ENCODE data around the gene THRA.

The THRA gene

DNA sequence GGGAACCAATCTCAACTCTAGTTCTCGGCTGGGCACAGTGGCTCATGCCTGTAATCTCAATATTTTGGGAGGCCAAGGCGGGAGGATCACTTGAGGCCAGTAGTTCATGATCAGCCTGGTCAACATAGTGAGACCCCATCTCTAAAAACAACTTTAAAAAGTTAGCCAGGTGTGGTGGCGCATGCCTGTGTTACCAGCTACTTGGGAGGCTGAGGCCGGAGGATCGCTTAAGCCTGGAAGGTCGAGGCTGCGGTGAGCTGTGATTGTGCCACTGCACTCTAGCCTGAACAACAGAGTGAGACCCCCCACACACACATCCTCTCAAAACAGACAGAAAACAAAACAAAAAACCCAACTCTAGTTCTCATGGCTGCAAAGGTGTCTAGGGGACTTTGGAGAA, 4.9 kb downstream of the THRA start:
- DNase-seq = no peak

DNA sequence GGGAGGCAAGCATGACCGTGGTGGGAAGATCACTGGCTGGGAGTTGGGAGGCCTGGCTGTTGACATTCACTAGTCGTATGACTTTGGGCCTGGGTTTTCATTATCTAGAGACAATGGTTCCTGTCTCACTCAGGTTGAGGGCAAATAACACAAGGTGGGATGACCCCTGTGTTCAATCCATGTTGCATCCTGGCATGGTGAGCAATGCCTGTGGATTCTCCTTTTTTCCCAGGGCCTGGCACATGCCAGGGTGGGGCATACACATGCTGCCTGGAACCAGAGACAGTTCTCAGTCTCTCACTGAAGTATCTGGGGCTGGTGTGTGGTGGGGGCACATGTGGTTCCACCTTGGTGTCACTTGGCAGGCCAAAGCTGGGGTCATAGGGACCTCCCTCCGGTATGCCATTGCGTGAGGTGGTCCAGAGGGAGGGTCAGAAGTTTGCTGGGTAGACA, 5.4 kb downstream of the THRA start:
- DNase-seq = no peak

DNA sequence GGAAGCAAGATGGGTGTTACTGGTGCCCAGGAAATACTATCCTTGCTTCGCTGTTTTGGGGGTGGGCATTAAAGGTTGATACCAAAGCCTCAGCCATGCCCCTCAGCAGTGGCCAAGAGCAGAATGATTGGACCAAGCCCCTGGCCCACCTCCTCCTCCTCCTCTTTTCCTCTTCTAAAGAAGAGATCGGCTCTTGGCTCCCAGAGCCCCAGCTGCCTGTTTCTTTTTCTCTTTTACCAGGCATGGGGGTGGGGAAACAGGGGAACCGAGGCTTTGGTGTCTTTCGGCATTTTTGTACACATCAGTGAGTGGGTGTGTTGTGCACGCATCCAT, 5.8 kb downstream of the THRA start:
- DNase-seq = no peak

DNA sequence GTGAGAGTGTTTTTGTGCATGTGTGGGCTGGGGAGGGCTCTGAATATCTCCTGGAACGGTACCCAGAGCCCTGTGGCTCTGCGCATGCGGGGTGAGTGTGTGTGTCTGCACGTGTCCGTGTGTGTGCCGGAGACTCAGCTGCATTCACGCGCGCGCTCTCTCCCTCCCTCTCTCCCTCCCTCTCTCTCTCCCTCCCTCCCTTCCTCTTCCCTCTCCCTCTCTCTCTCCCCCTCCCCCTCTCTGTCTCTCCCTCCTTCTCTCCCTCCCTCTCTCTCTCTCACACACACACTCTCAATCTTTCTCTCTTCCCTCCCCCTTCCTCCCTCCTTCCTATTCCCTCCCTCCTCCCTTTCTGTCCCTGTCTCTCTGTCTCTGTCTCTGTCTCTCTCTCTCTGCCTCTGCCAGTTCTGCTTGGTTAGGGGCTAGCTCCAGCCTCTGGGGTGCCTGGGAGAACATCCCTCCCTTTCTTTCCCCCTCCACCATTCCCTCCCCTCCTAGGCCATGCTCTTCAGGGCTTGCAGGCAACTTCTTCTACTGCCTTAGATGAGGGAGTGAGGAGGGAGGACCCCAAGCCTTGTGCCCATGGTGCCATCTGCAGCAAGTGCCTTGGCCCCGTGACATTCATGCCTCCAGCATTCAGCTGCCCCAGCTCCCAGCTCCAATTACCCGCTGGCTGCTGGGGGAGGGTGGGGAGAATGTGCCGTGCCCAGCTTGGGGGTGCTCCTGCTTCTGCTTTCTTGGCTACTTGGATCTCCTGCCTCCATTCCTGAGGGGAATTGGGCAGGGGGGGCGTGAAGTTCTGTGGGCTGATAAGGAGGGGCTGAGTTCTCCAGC, 6.4 kb downstream of the THRA start:
- peak; percentile 90 for DNase-seq

DNA sequence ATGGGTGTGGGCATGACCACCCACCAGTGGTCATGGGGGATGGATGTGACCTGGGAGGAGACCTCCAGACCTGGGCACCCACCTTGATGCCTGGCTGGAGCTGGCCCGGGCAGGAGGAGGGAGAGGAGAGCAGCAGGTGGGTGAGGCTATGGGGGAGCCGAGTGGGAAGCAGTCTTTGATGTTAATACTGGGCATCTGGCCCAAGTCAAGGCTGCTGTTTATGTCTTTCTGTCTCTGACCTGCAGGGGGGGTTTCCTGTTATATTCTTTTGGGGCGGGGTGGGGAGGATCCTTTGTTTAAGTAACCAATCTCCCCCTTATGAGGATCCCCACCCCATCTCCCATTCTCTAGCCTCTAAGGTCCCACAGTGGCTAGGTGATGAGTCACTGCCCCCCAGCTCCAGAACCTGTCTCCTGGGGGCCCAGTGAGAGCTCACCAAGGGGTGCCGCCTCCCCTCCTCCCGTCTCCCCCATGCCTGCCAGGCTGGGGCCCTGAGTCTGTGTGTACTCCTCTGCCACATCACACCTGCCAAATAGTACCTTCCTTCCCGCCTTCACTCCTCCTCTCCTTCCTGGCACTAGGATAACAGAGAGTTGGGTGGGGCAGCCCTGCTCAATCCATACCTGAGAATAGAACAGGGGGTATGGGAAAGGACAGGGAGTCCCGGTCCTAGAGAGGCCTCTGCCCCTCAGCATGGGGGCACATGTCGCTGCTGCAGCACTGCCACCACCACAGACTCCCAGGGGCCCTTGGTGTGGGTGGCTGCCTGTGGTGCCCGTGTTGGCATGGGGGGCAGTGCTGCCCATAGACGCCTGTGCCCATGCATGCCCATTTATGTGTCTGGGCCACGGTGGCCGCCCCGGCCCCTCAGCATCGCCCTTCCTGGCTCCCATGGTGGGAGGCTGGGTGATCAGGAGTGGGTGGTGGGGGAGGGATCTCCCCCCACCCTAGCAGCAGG, 7.3 kb downstream of the THRA start:
- DNase-seq = peak; percentile 46

DNA sequence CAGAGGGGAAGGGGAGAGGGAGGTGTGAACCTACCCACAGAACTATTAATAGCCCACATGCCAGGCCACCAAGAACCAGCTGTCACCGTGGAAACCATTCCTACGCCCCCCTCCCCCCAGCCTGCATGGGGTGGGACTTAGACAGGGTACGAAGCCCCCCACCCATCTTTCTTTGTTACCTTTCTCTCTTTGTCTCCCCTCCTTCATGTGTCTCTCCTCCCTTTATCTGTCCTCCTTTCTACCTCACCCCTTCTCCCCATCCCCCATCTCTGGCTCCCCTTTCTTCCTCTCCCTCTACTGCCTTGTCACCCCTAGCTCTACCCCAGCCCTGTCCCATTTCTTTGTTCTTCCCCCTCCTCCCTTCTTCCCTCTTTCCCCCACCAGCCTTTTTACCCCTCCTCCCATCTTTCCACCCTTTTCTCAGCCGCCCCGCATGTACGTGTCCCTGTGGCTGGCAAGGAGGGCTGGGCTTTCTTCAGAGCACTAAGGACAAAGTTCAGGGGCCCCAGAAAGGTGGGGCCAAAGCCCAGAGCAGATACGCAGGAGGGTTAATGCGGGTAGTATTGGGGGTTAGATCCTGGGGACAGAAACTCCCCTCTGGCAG, 8.0 kb downstream of the THRA start:
- no peak for DNase-seq

DNA sequence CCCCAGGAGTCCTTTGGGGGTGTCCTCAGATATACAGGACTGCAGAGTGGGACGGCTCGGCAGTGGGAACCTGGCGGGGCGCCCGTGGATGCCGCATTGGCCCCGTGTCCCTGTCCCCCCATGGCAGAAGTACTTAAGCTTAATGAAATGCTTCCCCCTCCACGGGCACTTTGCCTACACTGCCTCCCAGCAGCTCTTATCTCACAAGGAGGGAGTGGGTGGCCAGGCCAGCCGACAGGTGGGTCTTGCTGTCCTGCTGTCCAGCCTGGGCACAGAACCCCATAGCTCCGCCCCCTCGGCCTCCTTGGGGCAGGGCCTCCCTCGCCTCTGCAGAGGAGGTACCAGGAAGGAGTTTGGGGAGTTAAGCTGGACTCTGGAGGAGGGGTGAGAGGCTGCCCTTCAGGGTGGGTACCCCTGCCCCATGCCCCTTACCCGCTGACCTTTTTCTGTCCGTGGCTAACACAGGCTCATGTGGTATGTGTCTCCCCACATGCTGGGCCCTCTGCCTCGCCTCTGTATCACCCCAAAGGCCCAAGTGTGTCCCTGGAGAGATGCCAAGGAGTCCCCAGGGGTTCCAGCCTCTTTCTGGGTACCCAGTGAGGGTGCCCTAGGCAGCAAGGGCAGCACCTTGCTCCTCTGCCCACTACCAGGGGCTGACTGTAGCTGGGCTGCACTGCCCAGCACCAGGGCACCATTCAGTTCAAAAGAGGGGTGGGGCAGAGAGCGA, 8.7 kb downstream of the THRA start:
- DNase-seq = no peak

DNA sequence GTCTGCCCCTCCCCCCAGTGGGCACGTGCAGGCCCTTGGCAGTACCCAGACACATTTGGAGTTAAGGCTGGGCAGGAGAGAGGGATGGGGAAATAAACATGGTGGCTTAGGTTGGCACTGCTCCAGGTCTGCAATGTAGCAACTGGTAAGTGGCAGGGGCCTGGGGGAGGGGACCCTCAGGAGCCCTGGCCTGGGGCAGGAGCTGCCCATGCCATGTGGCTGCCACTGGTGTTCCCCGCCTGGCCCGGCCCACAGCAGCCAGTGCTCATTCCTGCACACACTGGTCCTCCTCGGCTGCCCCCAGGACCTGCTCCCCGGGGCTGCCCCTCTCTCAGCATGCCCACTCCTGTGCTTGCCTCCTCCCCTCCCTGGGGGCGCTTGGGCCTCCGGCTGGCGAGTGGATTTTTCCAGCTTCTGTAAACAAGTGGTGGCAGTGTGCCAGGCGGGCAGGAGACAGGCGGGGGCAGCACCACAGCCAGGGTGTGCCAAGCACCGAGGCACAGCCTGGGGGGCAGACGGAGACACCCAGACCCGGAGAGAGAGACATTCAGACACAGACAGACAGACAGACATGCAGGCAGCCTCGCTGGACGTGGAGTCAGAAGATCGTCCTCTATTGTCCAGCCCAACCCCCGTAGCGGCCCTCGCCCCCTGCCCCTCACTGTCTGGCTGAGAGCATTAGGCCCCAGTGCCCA, 9.4 kb downstream of the THRA start:
- DNase-seq = no peak

DNA sequence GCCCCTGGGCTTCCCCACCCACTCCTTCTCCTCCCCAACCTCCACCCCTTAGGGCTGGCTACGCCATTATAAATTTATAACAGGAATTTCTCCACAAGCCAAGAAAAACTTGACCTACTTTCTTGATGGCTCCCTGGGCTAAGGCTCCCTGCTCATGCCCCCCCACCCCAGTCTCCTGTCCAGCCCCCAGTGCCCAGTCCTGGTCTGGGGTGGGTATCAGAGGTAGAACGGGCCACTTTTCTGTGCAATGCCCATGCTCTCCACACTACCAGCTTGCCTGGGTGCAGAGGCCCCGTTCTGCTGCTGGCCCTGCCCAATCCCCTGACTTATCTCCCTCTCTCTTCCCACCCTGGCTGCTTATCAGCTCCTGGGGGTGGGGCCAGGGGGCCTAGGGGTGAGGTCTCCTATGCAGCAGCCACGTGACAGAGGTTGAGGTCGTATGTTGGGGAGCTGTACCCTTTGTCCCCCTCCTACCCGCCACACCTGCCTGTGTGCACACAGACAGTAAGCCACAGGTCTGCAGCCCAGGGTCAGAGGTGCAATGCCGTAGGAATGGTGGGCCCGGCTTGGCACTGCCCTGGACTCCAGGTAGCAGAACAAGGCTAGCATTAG, 10.1 kb downstream of the THRA start:
- no peak for DNase-seq

DNA sequence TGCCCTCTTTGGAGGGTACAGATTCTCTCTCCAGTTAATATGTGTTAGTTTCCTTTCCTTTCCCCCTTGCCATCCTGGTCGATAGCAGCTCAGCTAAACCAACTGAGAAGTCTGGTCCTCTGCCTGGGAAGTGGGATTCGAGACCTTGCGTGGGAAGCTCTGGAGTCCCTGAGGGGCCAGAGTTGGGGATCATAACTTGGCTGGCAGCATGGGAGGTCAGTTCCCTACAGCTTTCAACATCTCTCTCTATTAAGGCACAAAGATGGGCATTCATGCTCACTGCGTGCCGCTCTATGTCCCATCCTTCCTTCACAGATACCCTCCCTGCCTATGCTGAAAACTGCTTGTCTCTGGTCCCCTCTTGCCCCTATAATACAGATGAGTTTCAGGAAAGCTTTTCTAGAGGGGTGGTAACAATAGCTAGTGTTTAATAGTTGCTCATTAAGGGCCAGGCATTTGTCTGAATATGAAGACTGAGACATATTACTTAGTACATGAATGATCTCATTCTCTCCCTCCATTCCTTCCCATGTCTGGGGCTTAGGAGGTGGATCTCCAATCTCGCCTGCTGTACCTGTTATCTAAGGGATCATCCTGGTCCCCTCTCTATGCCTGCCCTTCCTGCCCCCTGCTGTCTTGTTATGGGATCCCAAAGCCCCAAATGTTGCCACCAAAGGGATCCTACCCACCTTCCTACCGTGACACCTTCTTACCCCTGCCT, 10.8 kb downstream of the THRA start:
- no peak for DNase-seq

DNA sequence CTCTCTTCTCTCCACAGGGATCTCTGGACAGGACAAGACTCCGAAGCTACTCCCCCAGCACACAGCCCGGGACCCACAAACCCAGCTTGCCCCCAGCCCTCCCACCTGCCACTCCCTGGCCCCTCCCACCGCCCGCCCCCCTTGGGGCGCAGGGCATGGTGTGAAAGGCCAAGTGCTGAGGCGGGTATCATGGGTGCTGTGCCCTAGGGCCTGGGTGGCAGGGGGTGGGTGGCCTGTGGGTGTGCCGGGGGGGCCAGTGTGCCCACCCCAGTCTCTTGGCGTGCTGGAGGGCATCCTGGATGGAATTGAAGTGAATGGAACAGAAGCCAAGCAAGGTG, 11.4 kb downstream of the THRA start:
- DNase-seq = no peak

DNA sequence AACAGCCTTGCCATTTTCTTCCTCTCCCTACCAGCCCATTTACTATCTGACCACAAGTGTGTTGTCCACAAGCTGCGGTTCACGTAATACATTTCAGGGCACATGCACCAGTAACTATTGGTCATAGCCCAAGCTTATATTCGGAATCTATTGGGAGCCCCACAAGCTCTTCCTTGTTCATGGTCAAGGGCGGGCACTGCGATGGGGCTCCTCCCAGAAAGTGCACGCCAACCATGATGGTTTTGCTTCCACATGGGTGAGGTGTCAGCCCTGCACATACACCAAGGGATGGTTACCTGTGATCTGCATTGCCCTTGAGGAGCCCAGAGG, 12.1 kb downstream of the THRA start:
- DNase-seq = no peak

DNA sequence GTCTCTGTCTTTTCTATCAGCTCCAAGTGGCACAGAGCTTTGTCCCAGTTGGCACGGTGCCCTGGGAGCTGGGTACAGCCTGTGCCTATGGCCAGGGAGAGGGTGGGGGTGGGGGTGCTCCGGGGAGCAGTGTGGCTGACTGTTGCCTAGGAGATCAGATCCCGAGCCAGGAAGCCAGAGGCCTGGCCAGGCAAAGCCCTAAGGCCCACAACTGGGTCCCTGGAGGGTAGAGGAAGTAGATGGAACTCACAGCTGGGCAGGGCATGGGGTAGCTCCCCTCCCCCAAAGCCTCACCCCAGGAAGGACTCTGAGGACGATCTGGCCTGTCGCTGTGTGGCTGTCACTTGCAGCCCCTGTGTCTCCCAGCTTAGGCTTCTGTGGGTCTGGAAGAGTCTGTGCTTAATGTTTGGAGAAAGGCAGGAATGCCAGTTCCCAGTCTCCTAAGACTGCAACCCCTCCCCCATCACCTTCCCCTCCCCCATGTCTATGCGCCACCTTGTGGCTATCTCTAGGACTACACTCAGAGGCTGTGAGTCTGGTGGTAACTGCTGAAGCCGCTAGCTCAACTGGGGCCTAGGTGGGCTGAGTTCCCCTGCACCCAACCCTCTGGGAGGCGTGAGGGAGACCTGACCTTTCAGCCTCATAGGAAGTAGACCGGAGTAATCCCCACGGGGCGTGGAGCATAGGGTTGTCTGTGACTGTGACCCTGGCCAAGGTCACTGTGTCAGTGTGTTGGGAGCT, 12.6 kb downstream of the THRA start:
- peak; percentile 71 for DNase-seq

DNA sequence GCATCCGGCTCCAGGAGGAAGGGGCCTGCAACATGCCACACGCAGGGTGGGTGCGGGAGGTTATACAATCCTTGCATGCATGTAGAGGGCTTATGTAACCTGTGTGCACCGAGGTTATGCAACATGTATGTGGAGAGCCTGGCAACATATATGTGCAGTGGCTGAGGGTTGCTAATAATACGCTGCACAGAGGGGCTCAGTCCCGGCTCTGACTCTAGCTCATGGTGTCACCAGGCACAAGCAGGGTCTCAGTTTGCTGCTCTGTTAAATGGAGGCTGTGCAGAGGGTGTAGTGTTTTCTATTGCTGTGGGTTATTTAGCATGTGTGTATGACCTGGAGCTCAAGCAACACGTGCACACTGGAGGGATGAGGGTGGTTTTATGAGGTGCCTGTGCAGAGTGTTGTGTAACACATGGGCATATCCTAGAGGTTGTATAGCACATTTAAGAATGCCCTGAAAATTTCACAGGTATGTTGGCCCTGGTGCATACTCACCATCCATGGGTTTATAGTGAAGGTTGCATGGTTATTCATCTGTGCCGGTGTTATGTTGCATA, 13.3 kb downstream of the THRA start:
- no peak for DNase-seq

DNA sequence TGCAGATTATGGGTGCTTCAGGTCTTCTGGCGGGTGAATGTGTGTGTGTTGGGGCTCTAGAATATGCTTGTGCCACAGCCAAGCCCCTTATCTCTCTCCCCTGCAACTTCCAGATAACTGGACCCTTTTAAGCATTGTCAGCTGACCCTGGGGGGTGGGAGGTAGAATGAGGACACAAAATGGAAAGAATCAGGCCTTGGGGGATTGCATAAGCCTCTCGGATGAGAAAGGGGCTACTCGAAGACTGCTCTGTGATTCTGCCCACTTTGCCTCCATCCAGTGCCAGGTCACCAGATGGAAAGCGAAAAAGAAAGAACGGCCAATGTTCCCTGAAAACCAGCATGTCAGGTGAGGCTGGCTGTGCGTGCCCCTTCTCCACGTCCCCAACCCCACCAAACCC, 13.8 kb downstream of the THRA start:
- DNase-seq = no peak

DNA sequence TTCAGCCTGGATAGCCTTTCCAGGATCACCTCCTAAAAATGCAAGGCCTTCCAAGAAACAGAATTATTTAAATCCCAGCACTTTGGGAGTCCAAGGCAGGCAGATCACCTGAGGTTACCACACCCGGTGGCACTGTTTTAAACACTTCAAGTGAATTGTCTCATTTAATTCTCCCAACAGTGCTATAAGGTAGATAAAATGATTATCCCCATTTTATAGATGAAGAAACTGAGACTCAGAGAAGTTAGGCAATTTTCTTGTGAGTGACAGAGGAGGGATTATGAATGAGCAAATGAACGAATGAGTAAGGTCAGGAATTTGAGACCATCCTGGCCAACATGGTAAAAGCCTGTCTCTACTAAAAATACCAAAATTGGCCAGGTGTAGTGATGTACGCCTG, 16.8 kb downstream of the THRA start:
- DNase-seq = no peak

DNA sequence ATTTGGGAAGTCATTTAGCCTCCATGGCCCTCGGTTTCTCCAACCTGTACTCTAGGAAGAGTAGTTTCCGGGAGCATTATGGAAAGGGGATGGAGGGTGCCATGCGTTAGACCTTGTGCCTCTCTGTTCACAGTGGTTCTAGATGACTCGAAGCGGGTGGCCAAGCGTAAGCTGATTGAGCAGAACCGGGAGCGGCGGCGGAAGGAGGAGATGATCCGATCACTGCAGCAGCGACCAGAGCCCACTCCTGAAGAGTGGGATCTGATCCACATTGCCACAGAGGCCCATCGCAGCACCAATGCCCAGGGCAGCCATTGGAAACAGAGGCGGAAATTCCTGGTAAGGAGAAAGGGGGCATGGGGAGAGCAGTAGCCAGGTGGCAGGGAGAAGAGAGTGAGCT, 21.7 kb downstream of the THRA start:
- DNase-seq = no peak

DNA sequence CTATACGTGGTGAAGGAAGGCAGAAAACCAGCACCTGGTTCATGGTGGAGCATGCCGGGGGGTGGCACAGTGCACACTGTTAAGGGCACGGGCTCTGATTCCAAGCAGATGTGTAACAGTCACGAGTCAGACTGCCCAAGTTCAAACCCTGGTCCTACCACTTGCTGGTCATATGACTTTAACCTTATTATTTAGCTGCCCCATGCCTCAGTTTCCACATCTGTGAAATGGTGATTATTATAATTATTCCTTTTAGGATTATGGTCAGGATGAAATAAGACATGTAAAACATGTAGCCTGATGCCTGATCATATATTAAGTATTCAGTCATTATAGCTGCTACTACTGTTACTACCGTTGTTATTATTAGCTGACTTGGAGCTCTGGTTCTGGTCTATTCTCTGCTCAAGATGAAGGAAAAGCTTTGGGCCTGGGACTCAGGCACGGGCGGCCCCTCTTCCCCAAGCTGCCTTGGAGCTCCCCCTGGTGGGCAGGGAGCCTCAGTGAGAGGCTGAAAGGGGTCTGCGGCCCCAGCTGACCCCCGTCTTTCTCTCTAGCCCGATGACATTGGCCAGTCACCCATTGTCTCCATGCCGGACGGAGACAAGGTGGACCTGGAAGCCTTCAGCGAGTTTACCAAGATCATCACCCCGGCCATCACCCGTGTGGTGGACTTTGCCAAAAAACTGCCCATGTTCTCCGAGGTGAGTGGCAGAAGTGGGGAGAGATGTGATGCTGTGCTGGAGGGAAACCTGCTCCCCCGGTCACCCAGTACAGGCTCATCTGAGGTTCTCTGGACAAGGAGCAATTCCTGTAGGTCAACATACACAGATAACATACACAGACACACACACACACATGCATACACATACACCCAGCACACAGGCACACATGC, 23.6 kb downstream of the THRA start:
- DNase-seq = peak; percentile 74

Data from stimulated activated CD4-positive, alpha-beta T cell treated with anti-CD3 and anti-CD28 coated beads, Interleukin-15, amount 100 ng/mL, for 24 hours (primary cell).